Left lung (tissue), 10 donors: ENCODE measurements around the gene RSPH1. TPM values are rescaled to one million over a fixed set of nuclear protein-coding genes. Genes with fewer than 3 reads are reported as not detected.
A peak's percentile ranks its signal among the peaks of the same experiment; 100 is the strongest.

Source experiments
- ATAC-seq: fragments of 200-7000 bp; cut with Tn5 transposase; one replicate; pipeline ENCODE4 v1.9.1; 2020; ENCODE audit warnings: moderate library complexity
- DNase-seq, 4 donors: peaks; one replicate each; pipeline ENCODE4 v3.0.0-alpha.2; 2013 to 2020
- H3K27ac ChIP-seq, 2 donors: fragments of 200-600 bp; sonication (generic) in 1 of 2; one replicate each; pipeline versions ENCODE4 v1.5.0 to v1.8.0; 2020 to 2021
- H3K27me3 ChIP-seq, 2 donors: fragments of 200-600 bp; sonication (generic) in 1 of 2; one replicate each; pipeline versions ENCODE4 v1.5.0 to v1.8.0; 2020 to 2021
- H3K36me3 ChIP-seq, 2 donors: fragments of 200-600 bp; sonication (generic) in 1 of 2; one replicate each; pipeline versions ENCODE4 v1.5.0 to v1.8.0; 2020 to 2021
- H3K4me1 ChIP-seq, 2 donors: fragments of 200-600 bp; one replicate each; pipeline ENCODE4 v1.8.0; 2021
- H3K4me3 ChIP-seq, 2 donors: fragments of 200-600 bp; sonication (generic) in 1 of 2; one replicate each; pipeline versions ENCODE4 v1.5.0 to v1.8.0; 2020 to 2021; ENCODE audit warnings: mild to moderate bottlenecking in 1 of 2
- H3K9me3 ChIP-seq, 2 donors: fragments of 200-600 bp; sonication (generic) in 1 of 2; one replicate each; pipeline versions ENCODE4 v1.5.0 to v1.8.0; 2020 to 2021
- CTCF ChIP-seq, 2 donors: fragments of 200-600 bp; sonication (generic) in 1 of 2; IDR thresholded peaks; one replicate each; pipeline versions ENCODE4 v1.5.0 to v1.8.0; 2021; ENCODE audit warnings: antibody characterized with exemption in 2 of 2
- intact Hi-C, 2 donors: fragments of 100-400 bp; cut with DNase I; formaldehyde crosslinking; loops; one replicate each; pipeline versions ENCODE4 v1.11.2 to v1.14.2; 2022
- polyA plus RNA-seq, 6 donors: library from polyadenylated mRNA; unstranded; fragments of 120-200 nt; gene quantifications; one replicate each; pipeline ENCODE4 v1.2.1, GENCODE V29; 2013; ENCODE audit not compliant: insufficient read length in 6 of 6
- total RNA-seq, 2 donors: library from RNA; stranded (reverse); fragmentation: NEBNext Ultra II Directional; extraction: Animal tissue kit (Norgen Biotek cat#: 25700); gene quantifications; one replicate each; pipeline ENCODE4 v1.2.1, GENCODE V29; 2021
- donor health status: DM: no; HTN: yes; CAD: no.
- donor health status: DM: no; HTN: no; CAD: no.

RSPH1 gene
- total and polyA plus RNA-seq, 8 donors = 0.73 to 27.3 (median 13.4) TPM

- intact Hi-C loops = no loop called here
- TF ChIP-seq CTCF (IDR thresholded peaks at IDR 0.05) = no peak
- H3K4me1 ChIP-seq = peaks cover 0 to 8% of the 10 kb centered on the region in 2 donors
- H3K27me3 ChIP-seq = no peaks in the 10 kb centered on the region
- H3K27ac ChIP-seq = peak overlapping the region in 1 of 2 donors; percentile 22
- no peaks in the 10 kb centered on the region for H3K36me3 ChIP-seq
- DNase-seq (no peak), ATAC-seq (peak; percentile 3)
- no peak overlapping the region for H3K4me3 ChIP-seq
- H3K9me3 ChIP-seq = no peaks in the 10 kb centered on the region
Measured at GRCh38 chr21:42500736-42501135, 4.7 kb upstream of the RSPH1 start.

- DNase-seq (no peak), ATAC-seq (no peak)
- Histone ChIP-seq H3K27ac (no peak overlapping the region), H3K9me3 (no peaks in the 10 kb centered on the region), H3K27me3 (no peaks in the 10 kb centered on the region), H3K4me3 (no peak overlapping the region), H3K36me3 (no peaks in the 10 kb centered on the region), H3K4me1 (peaks cover 0 to 13% of the 10 kb centered on the region in 2 donors)
- intact Hi-C loops = no loop called here
- TF ChIP-seq CTCF (IDR thresholded peaks at IDR 0.05) = no peak
Measured at GRCh38 chr21:42500225-42500624, 4.2 kb upstream of the RSPH1 start.

DNA sequence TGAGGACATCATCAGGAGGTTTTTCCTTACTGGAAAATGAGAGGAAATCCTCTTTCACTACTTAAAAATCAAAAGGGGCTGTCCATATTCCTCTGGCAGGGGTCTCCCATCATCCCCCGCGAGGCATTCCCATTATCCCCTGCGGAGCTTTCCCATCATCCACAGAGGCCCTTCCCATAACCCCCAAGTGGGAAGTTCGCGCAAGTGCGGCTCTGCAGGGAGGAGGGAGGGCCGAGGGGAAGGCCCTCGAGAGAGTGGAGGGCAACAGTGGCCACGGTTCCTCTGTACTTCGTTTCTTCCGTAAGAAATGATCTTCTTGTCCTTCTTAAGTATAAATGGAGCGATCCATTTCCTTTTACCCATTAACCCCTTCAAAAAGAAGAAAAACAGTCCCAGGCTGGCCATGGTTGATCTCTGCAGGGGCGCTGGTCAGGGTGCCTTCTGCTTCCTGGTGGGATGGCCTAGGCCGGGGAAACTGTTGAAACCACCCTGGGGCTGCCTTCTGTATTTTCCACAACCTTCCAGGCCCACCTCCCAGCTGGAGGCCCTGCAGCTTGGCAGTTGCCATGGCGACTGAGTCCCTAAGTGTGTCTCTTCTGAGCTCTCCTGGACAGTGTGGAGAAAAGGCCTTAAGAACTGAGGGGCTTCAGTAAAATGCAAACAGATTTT lies 3.6 kb upstream of the RSPH1 start:
- Histone ChIP-seq H3K27ac (no peak overlapping the region), H3K9me3 (no peaks in the 10 kb centered on the region), H3K36me3 (no peaks in the 10 kb centered on the region), H3K27me3 (no peaks in the 10 kb centered on the region), H3K4me1 (peaks cover 0 to 15% of the 10 kb centered on the region in 2 donors), H3K4me3 (no peak overlapping the region)
- DNase-seq (no peak), ATAC-seq (no peak)
- intact Hi-C loops = no loop called here
- no peak for TF ChIP-seq CTCF (IDR thresholded peaks at IDR 0.05)

GRCh38 chr21:42498012-42498411 lies 2.0 kb upstream of the RSPH1 start:
- H3K27ac ChIP-seq = no peak overlapping the region
- ATAC-seq = no peak
- intact Hi-C loops = no loop called here
- no peak for DNase-seq
- no peaks in the 10 kb centered on the region for H3K36me3 ChIP-seq
- no peaks in the 10 kb centered on the region for H3K9me3 ChIP-seq
- peaks cover 0 to 15% of the 10 kb centered on the region in 2 donors for H3K4me1 ChIP-seq
- H3K4me3 ChIP-seq = no peak overlapping the region
- TF ChIP-seq CTCF (IDR thresholded peaks at IDR 0.05) = no peak
- no peaks in the 10 kb centered on the region for H3K27me3 ChIP-seq

- ATAC-seq (peak; percentile 40), DNase-seq (peak in 2 of 4 donors; percentile 36 to 51)
- H3K27ac ChIP-seq = peak overlapping the region; percentile 72 to 82
- no peak for TF ChIP-seq CTCF (IDR thresholded peaks at IDR 0.05)
- intact Hi-C loops = no loop called here
- H3K9me3 ChIP-seq = no peaks in the 10 kb centered on the region
- no peaks in the 10 kb centered on the region for H3K27me3 ChIP-seq
- no peaks in the 10 kb centered on the region for H3K36me3 ChIP-seq
- peaks cover 0 to 15% of the 10 kb centered on the region in 2 donors for H3K4me1 ChIP-seq
- peak overlapping the region; percentile 54 to 75 for H3K4me3 ChIP-seq
Measured at GRCh38 chr21:42496839-42497202, 797 bp upstream of the RSPH1 start.
